SIG-M5 treated with dmso at 0.1 percent for 504 hours (cell line): ENCODE results near the gene FCRLA.
"Not testable (repeated sequence)": the region's sequence is repeated elsewhere in the genome, so short reads cannot be mapped to it uniquely, and the experiment has no call there.

Source experiments
- DNase-seq: peaks from one replicate; lab custom pipeline; 2025; ENCODE audit not compliant: unreplicated experiment; lab: John Stamatoyannopoulos, UW

FCRLA gene, protein sequence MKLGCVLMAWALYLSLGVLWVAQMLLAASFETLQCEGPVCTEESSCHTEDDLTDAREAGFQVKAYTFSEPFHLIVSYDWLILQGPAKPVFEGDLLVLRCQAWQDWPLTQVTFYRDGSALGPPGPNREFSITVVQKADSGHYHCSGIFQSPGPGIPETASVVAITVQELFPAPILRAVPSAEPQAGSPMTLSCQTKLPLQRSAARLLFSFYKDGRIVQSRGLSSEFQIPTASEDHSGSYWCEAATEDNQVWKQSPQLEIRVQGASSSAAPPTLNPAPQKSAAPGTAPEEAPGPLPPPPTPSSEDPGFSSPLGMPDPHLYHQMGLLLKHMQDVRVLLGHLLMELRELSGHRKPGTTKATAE

DNA sequence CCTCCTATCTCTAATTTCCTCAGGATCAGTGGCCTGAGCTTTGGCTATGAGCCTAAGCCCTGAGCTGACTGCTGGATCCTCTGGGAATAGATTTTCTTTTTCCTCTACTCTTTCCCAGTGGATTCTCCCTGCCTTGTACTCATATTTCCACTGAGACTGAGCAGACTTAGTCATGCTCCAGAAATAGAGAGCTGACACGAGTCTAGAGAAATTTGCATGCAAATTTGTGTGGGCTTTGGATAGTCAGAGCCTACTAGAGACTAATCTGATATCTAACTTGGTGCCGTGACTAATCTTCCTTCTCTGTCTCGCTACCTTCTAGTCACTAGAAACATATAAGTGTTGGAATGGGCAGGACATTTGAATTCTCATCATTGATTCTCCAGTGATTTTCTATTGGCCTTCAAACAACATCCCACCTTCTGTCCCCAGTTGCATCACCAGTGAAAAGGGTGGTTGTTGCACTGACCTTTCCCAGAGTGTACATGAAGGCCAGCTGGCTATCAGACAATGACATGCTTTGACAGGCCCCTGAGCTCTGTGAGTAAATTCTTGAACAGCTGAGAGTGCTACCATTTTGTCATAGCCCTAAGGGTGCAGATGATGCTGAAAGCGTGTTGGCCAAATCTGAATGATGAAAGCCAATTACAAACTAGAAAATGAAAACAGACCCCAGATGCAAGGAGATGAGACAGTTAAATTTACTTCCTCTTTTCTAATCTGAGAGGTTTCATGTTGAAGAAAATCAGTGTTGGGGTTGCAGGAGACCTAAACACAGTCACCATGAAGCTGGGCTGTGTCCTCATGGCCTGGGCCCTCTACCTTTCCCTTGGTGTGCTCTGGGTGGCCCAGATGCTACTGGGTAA, at the start of gene FCRLA:
Gene FCRLA, plus strand, starts transcription at position 748 of the 866 bp plus-strand sequence. Its CDS starts 36 bp downstream, at position 784.
- DNase-seq: peak; percentile 75

DNA sequence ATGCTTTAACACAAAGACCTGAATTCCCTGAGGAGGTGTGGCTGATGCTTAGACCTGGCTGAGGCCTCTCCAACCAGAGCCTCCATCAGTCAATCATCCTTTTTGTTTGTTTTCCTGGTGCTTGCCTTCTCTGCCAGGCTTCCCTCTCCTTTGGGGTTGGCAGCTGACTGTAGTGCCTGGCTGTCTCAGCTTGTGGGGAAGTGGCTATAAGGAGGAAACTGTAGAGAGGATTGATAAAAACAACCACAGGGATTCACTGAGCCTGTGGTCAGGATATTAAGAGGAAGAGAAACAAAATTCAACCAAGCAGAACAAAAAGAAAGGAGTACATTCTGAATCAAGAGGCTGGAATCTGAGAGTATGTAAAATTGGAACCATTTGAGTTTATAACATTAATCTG, 48.5 kb upstream of the FCRLA start:
- not testable (repeated sequence) for DNase-seq

DNA sequence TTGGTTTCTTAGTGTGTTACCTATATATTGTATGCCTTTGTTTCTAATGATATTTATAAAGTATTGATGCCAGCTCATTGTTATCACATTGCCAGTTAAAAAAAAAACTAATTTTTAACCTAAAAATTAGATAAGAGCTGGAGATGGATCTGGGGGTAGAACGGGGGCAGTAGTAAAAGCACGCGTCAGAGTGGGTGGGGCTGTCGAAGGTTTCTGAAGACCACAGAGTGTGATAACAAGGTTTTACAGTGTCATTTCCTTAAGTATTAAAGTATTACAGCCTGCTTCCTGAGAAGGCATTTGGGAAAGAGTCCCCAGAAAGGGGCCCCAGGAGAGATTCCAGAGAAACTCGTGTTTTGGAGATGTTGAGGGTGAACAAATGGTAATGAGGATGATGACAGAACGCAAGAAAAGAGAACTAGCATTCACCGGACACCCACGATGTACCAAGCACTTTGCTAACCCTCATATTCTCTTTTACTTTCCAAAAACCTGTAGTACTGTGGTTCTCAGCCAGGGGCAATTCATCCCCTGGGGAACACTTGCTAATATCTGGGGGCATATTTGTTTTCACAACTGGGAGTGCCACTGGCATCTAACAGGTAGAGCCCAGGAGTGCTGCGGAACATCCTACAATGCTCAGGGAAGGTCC, 45.2 kb upstream of the FCRLA start:
- DNase-seq: not testable (repeated sequence)

DNA sequence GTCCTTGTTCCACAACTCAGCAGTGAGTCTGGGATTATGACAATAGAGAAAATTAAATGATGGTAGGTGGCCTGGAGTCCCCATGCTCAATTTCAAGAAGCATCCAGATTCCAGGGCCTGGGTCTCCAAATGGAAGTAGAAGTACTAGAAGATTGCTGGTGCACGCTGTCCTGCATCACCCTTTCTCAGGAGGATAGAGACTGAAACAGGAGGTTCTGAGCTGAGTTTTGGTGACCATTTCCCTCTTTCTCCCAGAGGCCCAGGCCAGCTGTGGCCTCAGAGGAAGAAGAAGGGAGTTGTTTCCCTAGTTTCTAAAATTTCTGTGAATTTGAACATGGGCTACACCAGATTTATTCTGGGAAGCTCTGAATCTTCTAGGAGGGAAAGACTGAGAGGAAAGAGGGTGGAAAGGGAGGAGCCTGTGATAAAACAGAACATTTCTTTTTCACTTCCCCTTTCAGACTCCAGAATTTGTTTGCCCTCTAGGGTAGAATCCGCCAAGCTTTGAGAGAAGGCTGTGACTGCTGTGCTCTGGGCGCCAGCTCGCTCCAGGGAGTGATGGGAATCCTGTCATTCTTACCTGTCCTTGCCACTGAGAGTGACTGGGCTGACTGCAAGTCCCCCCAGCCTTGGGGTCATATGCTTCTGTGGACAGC, 44.2 kb upstream of the FCRLA start, which contains the start of gene FCGR2B:
Gene FCGR2B, plus strand, starts transcription at position 460 of the 656 bp plus-strand sequence. Its CDS starts 99 bp downstream, at position 559.
- DNase-seq: not testable (repeated sequence)

DNA sequence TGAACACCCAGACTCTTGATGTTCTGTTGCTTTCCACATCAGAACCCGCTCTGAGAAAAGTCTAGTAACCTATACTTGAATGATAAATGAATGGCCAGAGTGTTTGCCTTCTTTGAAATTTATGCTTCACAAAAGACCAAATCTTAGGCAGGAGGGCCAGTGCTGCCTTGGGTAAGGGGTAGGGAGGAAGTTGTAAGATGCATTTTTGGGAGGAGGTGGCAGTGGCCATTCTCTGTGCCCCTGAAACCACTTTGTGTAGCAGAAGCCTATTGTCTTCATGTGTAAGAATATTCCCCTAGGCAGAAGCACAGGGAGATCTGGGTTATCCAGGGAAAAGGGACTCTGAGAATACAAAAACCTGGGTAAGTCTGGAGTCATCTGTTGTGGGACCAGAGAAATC, 43.5 kb upstream of the FCRLA start:
- not testable (repeated sequence) for DNase-seq

DNA sequence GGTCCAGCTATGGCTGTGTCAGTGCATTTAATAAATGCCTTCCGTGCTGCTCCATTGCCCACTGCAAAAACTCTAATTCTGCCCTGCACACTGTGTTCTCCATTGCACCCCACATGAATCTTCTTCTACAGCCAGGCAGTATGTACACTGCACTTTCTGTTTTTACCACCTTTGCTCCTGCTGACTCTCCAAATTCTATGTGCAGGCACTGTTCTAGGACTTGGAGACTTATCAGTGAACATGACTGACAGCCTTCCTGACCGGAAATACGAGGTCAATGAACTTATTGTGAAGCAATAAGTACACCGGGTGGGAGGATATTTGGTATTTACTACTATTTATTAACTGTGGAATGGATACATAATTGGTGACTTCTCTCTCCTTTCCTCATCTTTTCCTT, 42.3 kb upstream of the FCRLA start:
- not testable (repeated sequence) for DNase-seq

DNA sequence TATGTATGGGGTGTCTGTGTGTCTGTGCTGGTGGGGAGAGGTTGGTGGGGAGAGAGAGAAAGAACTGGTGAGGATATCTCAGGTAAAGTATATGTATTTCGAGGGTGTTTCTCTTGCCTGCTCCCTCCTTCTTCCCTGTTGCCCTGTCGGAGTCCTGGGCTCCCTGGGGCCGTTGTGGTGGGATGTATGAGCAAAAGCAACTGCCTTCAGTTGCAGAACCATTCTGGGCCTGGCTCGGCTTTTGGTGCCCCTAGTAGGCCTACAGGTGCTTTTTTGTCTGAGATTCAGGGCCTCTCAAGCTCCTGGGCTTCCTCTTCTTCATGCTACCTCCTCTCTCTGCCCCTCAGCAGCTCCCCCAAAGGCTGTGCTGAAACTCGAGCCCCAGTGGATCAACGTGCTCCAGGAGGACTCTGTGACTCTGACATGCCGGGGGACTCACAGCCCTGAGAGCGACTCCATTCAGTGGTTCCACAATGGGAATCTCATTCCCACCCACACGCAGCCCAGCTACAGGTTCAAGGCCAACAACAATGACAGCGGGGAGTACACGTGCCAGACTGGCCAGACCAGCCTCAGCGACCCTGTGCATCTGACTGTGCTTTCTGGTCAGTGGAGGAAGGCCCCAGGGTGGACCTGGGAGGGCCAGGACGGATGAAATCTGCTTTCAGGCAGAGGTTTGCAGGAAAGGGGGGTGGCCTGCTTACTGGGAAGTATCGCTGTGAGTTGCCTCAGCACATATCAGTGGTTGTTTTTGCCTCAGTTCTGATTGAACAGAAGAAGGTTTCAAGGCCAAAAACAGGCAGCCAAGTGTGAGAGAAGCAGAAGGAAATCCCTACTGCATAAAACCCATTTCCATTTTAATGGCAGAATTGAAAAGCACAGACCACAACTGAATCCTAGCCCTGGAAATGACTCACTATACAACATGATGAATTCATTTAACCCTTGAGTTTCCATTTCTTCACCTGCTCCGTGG, 35.7 kb upstream of the FCRLA start:
- DNase-seq: not testable (repeated sequence)

DNA sequence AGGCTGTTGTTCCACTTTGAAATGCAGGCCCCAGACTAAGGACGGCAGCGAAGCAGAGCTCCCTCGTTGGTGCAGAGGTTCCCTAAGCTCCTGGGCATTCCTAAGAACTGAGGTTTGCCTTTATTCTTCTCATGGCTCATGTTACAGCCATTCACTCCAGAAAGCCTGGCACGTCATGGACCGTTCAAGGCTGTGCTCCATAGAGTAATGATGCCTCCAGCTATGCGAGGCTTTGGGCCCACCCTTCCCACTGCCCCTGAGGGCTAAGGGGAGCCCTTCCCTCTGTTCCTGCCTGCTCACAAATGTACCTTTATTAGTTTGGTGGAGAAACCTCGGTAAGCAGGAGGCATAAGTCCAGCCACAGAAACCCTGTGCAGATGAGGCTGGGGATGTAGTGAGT, 33.6 kb upstream of the FCRLA start:
- DNase-seq: not testable (repeated sequence)

DNA sequence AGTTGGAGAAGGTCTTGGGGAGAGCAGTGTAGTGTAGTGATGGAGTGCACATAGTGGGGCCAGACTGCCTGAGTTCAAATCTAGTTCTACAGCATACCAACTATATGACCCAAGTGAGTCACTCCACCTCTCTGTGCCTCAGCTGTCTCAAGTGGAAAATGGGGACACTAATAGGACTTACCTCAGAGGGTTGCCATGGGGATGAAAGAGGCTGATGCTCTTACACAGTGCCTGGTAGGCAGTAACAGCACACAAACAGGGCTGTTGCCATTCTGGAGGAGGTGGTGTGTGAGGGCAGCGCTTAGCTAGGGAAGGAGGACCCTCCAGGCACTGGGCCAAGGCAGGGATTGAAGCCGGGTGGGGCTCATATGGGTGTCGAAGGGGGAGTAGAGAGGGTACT, 32.6 kb upstream of the FCRLA start:
- DNase-seq: not testable (repeated sequence)

DNA sequence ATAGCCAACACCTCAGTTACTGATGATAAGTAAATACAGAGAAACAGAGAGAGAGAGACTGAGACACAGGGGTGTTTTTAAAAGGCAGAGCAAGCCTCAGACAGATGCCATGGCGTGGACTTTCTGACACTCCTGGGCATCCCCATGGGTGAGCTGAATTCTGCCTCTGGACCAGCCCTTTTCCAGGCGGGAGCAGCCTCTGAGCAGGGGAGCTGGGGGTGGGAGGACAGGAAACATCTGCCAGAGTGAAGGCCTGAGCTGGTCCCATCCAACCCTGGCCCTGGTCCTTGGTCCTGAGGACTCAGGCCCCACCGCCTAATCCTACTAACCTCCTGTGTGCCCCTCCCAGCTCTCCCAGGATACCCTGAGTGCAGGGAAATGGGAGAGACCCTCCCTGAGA, 32.1 kb upstream of the FCRLA start:
- DNase-seq: not testable (repeated sequence)

DNA sequence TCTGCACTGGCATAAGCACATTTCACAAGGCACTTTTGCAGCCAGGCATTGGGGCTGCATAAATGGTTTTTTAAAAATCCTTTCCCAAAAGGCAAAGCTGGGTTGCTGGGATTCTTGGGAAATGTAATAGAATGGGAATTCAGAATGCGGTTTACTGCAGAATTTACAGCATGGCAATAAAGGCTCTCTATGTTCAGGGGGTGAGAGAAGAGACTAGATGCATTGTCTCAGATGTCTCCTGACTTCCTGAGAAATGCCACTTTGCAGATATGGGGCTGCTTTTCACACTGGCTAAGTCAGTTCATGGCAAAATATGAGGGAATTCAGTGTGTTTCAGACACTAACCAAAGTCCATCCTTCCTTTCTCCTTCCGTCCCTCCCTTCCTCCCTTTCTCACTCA, 30.6 kb upstream of the FCRLA start:
- no peak for DNase-seq

DNA sequence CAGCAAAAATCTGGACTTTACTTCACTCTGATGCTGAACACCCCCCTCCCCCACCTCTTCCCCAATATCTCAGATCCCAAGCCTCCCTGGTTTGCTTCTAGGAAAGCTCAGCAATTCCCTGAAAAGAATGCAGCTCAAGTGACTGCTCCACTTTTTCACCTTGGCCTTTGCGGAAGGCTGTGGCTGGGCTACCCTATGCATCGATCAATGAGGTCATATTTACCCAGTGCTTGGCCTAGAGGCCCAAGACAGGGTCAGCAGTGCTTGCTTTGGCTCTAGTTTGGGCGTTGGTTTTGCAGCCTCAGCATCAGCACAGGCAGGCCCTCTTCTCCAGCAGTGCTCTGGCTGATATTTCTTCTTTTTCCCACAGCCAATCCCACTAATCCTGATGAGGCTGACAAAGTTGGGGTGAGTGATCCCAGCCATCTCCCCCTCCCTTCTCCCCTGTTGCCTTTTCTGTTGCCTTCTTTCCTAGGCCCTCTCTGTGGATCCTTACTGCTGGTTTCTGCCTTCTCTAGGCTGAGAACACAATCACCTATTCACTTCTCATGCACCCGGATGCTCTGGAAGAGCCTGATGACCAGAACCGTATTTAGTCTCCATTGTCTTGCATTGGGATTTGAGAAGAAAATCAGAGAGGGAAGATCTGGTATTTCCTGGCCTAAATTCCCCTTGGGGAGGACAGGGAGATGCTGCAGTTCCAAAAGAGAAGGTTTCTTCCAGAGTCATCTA, 29.9 kb upstream of the FCRLA start:
- no peak for DNase-seq

DNA sequence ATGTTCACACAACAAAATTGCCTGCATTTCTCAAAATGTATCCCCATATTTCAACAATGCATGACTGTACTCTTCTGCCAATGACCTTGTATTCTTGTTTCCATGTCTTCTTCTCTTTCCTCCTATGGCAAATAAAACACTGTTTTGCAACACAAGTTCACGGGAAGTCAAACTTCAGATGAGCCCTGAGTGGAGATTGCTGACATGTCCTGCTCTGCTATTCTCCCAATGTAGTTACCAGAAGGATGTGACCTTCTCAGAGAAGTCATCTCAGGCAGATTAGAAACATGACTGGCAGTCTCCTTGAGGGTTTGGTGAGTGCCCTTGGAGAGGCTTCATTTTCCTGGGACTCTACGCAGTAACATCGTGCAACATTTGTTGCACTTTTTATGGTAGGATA, 28.5 kb upstream of the FCRLA start:
- DNase-seq: no peak

DNA sequence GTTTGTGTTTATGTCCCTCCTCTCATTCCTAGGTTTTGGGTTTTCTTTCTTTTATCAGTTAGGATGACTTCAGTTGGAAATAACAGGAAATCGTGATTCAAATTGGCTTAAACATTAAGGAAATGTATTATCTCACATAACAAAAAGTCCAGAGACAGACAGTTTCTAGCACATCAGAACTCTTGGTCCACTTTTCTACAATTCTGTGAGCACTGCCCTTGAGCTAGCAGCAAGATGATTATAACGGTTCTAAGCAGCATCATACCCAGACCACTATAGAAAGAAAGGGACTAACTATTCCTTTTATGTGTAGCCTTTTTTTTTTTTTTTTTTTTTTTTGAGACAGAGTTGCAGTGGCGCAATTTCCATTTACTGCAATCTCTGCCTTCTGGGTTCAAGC, 25.1 kb upstream of the FCRLA start:
- DNase-seq: no peak

DNA sequence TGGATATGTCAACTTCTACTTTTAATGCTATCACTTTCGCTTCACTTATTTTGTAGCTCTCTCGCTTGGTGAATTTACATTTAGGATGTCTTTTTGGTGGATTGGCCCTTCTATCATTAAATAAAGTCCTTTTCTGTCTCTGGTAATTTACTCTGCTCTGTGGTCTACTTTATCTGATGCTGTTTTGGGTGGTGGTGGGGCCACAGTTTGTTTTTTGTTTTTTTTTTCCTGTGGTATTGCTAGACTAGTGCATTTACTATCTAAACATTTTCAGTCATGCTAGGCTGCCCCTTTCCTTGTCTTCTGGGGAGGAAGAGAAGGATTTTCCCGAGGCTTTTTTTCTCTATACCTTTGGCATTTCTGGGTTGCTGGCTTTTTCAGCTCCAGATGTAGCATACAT, 18.1 kb upstream of the FCRLA start:
- DNase-seq: no peak

DNA sequence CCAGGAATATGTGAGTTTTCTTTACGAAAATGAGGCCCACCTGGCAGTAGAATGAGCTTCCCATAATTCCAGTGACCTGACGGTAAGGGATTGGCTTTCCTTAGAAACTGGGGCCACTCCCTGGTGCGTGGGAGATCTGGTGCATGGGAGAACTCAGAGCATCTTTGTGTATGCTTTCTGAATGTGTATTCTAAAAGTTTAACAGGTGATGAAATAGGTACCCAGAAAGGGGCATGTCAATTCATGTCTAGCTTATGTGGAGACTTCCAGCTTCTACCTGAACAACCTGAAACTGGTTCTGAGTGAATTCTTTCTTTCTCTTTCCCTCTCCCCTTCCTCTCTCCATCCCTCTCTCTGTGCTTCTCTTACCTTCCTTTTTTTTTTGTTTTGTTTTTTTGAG, 15.2 kb upstream of the FCRLA start:
- DNase-seq: no peak

DNA sequence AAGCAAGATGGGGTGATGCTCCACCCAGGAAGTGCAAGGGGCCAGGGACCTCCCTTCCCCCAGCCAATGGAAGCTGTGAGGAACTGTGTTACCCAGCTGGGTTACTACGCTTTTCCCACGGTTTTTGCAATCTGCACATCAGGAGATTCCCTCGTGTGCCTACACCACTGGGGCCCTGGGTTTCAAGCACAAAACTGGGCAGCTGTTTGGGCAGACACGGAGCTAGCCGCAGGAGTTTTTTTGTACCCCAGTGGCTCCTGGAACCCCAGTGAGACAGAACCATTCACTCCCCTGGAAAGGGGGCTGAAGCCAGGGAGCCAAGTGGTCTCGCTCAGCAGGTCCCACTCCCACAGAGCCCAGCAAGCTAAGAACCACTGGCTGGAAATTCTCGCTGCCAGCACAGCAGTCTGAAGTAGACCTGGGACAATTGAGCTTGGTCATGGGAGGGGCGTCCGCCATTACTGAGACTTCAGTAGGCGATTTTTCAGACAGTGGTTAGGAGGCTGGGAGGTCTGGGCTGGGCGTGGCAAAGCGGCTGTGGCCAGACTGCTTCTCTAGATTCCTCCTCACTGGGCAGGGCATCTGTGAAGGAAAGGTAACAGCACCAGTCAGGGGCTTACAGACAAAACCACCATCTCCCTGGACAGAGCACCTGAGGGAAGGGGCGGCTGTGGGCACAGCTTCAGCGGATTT, 13.9 kb upstream of the FCRLA start:
- not testable (repeated sequence) for DNase-seq

DNA sequence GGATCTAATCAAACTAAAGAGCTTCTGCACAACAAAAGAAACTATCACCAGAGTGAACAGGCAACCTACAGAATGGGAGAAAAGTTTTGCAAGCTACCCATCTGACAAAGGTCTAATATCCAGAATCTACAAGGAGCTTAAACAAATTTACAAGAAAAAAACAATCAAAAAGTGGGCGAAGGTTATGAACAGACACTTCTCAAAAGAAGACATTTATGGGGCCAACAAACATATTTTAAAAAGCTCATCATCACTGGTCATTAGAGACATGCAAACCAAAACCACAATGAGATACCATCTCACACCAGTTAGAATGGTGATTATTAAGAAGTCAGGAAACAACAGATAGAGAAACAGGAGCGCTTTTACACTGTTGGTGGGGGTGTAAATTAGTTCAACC, 8.7 kb upstream of the FCRLA start:
- DNase-seq: not testable (repeated sequence)
